Uterus (tissue), 4 donors: ENCODE data around the gene SFXN1. TPM values are rescaled to one million over a fixed set of nuclear protein-coding genes. Genes with fewer than 3 reads are reported as not detected.

Experiments
- DNase-seq, 2 donors: peaks; one replicate each; pipeline ENCODE4 v3.0.0-alpha.2; 2019 to 2020
- H3K27ac ChIP-seq, 2 donors: fragments of 200-600 bp; sonication (generic); 1 replicate in 1 of 2; 2 replicates in 1 of 2; pipeline ENCODE4 v1.5.1; 2016 to 2018
- H3K27me3 ChIP-seq, 2 donors: fragments of 200-600 bp; sonication (generic); one replicate each; pipeline ENCODE4 v1.5.1; 2018 to 2019; ENCODE audit warnings: control low read depth in 1 of 2
- H3K36me3 ChIP-seq, 2 donors: fragments of 200-600 bp; sonication (generic); one replicate each; pipeline ENCODE4 v1.5.1; 2019; ENCODE audit warnings: control low read depth in 1 of 2
- H3K4me1 ChIP-seq, 2 donors: fragments of 200-600 bp; sonication (generic); one replicate each; pipeline ENCODE4 v1.5.1; 2018 to 2019; ENCODE audit warnings: control low read depth in 1 of 2
- H3K4me3 ChIP-seq, 2 donors: fragments of 200-600 bp; sonication (generic); 1 replicate in 1 of 2; 2 replicates in 1 of 2; pipeline ENCODE4 v1.5.1; 2018 to 2019; ENCODE audit warnings: mild to moderate bottlenecking in 1 of 2
- H3K9me3 ChIP-seq, 2 donors: fragments of 200-600 bp; sonication (generic); one replicate each; pipeline ENCODE4 v1.5.1; 2019; ENCODE audit warnings: control low read depth in 1 of 2
- POLR2A ChIP-seq, 2 donors: fragments of 450-650 bp; IDR thresholded peaks; one replicate each; pipeline ENCODE4 v1.6.1; 2016; ENCODE audit warnings: antibody characterized with exemption in 2 of 2, mild to moderate bottlenecking in 1 of 2, moderate library complexity in 1 of 2
- intact Hi-C: fragments of 100-400 bp; cut with DNase I; formaldehyde crosslinking; loops from one replicate; pipeline ENCODE4 v1.15.1; 2023; ENCODE audit warnings: low total_unique reads
- total RNA-seq, 4 donors: library from RNA; depleted of rRNA in 3 of 4; stranded (reverse); fragments of >200 nt in 3 of 4; gene quantifications; one replicate each; pipeline versions ENCODE4 v1.1.0 to v1.2.4, GENCODE V29; 2014 to 2023
- TF ChIP-seq, protein P1 (sequence below), 4 experiments: fragments of 200-600 bp in 2 of 4; fragments of 450-650 bp in 2 of 4; sonication (generic) in 2 of 4; IDR thresholded peaks; one replicate each; pipeline ENCODE4 v1.5.1; 2016 to 2019; ENCODE audit warnings: antibody characterized with exemption in 4 of 4, mild to moderate bottlenecking in 2 of 4, moderate library complexity in 1 of 4
- donor health status: DM: yes; HTN: yes; CAD: no.

The SFXN1 gene
- total RNA-seq, 4 donors from 2014 or later, result 4.9 to 63.5 (median 42.3) TPM

DNA sequence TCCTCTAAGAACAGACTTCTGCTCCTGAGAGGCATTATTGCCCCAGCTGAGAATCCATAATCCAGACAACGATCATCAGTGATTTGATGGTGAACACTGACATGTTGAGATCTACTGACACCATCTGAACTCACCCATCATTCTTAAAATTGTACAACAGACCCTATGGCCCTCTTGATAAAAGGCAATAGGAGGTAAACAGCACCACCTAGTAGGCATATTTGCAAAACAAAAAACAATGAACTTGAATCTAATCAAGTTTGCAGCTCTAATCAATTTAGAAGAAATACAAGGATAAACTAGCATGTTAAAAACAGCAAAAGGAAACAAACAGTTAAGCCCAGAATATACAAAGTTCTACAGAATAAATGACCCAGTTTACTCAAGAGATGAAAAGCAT lies 89.6 kb downstream of the SFXN1 start:
- no peaks in the 10 kb centered on the region for H3K9me3 ChIP-seq
- no peaks in the 10 kb centered on the region for H3K27me3 ChIP-seq
- intact Hi-C loops, result no loop called here
- H3K4me1 ChIP-seq, result no peaks in the 10 kb centered on the region
- H3K4me3 ChIP-seq, result no peak overlapping the region
- no peak overlapping the region for H3K27ac ChIP-seq
- no peak for TF ChIP-seq POLR2A (IDR thresholded peaks at IDR 0.05)
- TF ChIP-seq, protein P1, sequence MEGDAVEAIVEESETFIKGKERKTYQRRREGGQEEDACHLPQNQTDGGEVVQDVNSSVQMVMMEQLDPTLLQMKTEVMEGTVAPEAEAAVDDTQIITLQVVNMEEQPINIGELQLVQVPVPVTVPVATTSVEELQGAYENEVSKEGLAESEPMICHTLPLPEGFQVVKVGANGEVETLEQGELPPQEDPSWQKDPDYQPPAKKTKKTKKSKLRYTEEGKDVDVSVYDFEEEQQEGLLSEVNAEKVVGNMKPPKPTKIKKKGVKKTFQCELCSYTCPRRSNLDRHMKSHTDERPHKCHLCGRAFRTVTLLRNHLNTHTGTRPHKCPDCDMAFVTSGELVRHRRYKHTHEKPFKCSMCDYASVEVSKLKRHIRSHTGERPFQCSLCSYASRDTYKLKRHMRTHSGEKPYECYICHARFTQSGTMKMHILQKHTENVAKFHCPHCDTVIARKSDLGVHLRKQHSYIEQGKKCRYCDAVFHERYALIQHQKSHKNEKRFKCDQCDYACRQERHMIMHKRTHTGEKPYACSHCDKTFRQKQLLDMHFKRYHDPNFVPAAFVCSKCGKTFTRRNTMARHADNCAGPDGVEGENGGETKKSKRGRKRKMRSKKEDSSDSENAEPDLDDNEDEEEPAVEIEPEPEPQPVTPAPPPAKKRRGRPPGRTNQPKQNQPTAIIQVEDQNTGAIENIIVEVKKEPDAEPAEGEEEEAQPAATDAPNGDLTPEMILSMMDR (IDR thresholded peaks at IDR 0.05), result no peak
- DNase-seq, result no peak
- no peaks in the 10 kb centered on the region for H3K36me3 ChIP-seq

- H3K36me3 ChIP-seq, result no peaks in the 10 kb centered on the region
- intact Hi-C loops, result no loop called here
- no peak overlapping the region for H3K27ac ChIP-seq
- H3K9me3 ChIP-seq, result no peaks in the 10 kb centered on the region
- no peaks in the 10 kb centered on the region for H3K27me3 ChIP-seq
- no peaks in the 10 kb centered on the region for H3K4me1 ChIP-seq
- no peak for DNase-seq
- TF ChIP-seq POLR2A (IDR thresholded peaks at IDR 0.05), result no peak
- H3K4me3 ChIP-seq, result no peak overlapping the region
Observed at GRCh38 chr5:175569701-175570100, 91.3 kb downstream of the SFXN1 start.

GRCh38 chr5:175572886-175573285 lies 94.5 kb downstream of the SFXN1 start:
- Histone ChIP-seq H3K4me1 (no peaks in the 10 kb centered on the region), H3K27ac (no peak overlapping the region), H3K36me3 (no peaks in the 10 kb centered on the region), H3K27me3 (no peaks in the 10 kb centered on the region), H3K4me3 (no peak overlapping the region), H3K9me3 (no peaks in the 10 kb centered on the region)
- intact Hi-C loops, result no loop called here
- no peak for DNase-seq
- TF ChIP-seq, protein P1 (IDR thresholded peaks at IDR 0.05), result no peak
- TF ChIP-seq POLR2A (IDR thresholded peaks at IDR 0.05), result no peak

DNA sequence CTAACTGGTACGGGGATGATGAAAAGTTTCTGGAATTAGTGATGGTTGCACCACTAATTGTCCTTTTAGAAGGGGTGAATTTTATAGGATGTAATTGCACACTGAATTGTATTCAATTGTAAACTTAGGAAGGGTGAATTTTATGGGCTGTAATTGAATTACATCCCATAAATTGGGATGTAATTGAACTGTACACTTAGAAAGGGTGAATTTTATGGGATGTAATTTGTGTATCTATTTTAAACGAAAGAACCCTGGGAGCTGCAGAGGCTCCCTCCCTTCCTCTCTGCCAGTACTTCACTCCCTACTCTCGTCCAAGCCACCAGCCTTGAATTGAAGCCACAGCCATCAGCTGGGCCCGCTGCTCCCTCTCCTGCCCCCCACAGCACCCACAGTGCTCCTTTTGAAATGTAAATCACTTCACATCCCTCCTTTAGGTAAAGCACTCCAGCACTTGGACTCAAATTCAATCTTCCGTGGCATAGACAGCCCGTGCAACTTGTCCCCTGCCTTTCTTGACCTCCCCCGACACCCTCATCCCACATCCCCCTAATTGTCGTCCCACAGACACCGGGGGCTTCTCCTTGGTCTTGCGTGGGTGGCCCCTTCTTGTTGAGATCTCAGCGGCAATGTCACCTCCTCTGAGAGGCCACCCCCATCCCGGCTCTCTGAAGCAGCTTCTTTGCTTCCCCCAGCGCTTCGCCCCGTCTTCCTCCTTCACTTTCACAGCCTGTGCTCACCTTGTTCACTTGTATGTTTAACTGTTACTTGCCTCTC lies 95.3 kb downstream of the SFXN1 start:
- DNase-seq, result no peak
- H3K27ac ChIP-seq, result no peak overlapping the region
- intact Hi-C loops, result no loop called here
- H3K4me1 ChIP-seq, result no peaks in the 10 kb centered on the region
- no peaks in the 10 kb centered on the region for H3K9me3 ChIP-seq
- no peak for TF ChIP-seq POLR2A (IDR thresholded peaks at IDR 0.05)
- TF ChIP-seq, protein P1 (IDR thresholded peaks at IDR 0.05), result no peak
- H3K36me3 ChIP-seq, result no peaks in the 10 kb centered on the region
- H3K27me3 ChIP-seq, result no peaks in the 10 kb centered on the region
- no peak overlapping the region for H3K4me3 ChIP-seq

DNA sequence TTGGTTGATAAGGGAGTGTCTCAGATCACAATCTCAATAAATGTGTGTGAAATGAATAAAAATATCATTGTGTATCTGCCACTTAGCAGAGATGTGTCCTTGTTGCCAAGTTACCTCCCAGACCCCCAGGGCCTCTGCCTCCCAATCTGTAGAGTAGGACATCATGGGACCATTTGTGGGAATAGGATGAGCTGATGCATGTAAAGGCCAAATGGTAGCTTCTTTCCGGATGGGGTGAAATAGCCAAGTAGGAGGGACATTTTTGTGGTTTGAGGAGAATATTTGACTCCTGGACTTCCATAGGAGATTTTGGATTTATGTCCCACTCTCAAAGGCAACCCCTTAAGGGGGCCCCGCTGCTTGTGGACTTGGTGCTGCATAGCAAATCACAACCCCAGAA lies 96.9 kb downstream of the SFXN1 start:
- Histone ChIP-seq H3K27me3 (no peaks in the 10 kb centered on the region), H3K27ac (no peak overlapping the region), H3K9me3 (no peaks in the 10 kb centered on the region), H3K4me3 (no peak overlapping the region), H3K4me1 (no peaks in the 10 kb centered on the region), H3K36me3 (no peaks in the 10 kb centered on the region)
- TF ChIP-seq POLR2A (IDR thresholded peaks at IDR 0.05), result no peak
- DNase-seq, result no peak
- intact Hi-C loops, result no loop called here

DNA sequence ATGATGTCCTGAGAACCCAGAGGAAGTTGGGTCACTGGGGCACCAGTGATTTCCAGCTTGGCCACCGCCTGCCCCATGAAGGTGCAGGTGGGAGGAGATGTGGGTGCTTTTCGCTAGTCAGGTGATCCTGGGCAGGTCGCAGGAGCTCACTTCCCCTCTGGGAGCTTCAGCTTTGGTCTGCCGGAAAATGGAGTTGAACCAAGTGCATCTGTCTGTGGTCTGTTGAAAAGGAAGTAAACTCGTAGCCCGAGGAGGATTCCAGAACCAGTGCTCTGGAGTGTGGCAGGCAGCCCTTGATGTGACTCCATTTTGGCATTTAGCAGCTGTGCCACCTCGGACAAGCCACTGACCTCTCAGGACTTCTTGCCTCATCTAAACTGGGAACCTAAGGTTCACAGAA lies 97.7 kb downstream of the SFXN1 start:
- Histone ChIP-seq H3K36me3 (no peaks in the 10 kb centered on the region), H3K4me1 (no peaks in the 10 kb centered on the region), H3K4me3 (no peak overlapping the region), H3K27ac (no peak overlapping the region), H3K27me3 (no peaks in the 10 kb centered on the region), H3K9me3 (no peaks in the 10 kb centered on the region)
- no peak for DNase-seq
- intact Hi-C loops, result no loop called here
- TF ChIP-seq, protein P1 (IDR thresholded peaks at IDR 0.05), result no peak
- no peak for TF ChIP-seq POLR2A (IDR thresholded peaks at IDR 0.05)
